Tibial nerve (tissue), 4 donors: ENCODE measurements around the gene DENND2A.

Experiments
- CTCF ChIP-seq, 5 experiments: fragments of 200-600 bp in 3 of 5; fragments of 450-650 bp in 2 of 5; sonication (generic) in 3 of 5; IDR thresholded peaks; one replicate each; pipeline ENCODE4 v1.5.1; 2016 to 2019; ENCODE audit warnings: antibody characterized with exemption in 5 of 5, mild to moderate bottlenecking in 3 of 5, moderate library complexity in 2 of 5
- EP300 ChIP-seq, 2 donors: sonication (generic); formaldehyde crosslinking; IDR thresholded peaks; one replicate each; pipeline ENCODE4 v1.6.1; 2017; ENCODE audit warnings: antibody characterized with exemption in 2 of 2, mild to moderate bottlenecking in 1 of 2
- POLR2A ChIP-seq, 2 donors: fragments of 450-650 bp; IDR thresholded peaks; one replicate each; pipeline ENCODE4 v1.6.1; 2017; ENCODE audit warnings: antibody characterized with exemption in 2 of 2, mild to moderate bottlenecking in 2 of 2, moderate library complexity in 2 of 2

DNA sequence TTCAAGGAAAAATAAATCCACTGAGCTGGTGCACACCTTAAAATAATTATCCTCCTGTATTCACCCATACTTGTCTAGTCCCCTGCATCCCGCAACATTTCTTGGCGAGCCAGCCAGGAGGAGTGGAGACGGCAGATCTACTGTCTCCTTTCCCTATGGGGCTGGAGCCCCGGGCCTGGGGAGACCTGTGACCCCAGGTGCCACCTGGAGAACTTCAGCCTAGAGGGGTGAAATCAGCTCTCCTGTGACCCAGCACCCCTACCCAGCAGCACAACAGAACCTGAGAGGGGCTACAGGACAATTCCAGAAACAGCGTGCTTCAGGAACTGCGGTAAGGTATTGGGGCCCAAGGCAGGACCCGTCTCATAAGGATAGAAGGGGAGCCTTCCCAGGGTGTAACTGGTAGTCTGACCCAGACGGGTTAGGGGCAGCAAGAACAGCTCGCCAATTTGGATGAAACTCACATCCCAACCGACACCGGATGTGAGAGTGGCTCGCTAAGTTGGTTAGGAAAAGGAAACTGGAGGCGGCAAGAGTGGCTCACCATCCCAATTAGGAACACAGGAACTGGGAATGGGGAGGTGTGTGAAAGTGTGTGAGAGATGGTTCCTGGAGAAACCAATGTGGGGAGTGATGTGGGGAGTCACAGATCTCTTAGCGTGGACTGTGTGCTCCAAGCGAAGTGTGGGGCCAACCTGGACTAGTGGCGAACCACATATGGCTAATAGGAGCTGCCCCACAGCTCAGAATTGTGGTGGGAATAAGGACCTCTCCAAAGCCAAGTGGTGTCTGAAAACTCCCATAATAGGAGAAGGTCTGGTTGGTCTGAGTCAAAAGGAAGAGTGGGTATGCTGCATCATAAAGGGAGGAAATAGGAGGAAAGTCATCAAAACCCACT, 15.1 kb upstream of the DENND2A start:
- TF ChIP-seq CTCF (IDR thresholded peaks at IDR 0.05) (no peak), POLR2A (IDR thresholded peaks at IDR 0.05) (no peak), EP300 (IDR thresholded peaks at IDR 0.05) (no peak)
